Lung microvascular endothelial cell (primary cell): ENCODE results near the gene SEMA4B. TPM values are rescaled to one million over a fixed set of nuclear protein-coding genes. Genes with fewer than 3 reads are reported as not detected.
"Not testable (repeated sequence)": the region's sequence is repeated elsewhere in the genome, so short reads cannot be mapped to it uniquely, and the experiment has no call there.

Experiments used
- DNase-seq, 2 donors: peaks; one replicate each; pipeline versions ENCODE4 v3.0.0 to v3.0.0-alpha.2; 2010; ENCODE audit warnings: low read depth in 2 of 2
- total RNA-seq: library from RNA; depleted of rRNA; stranded (reverse); fragments of >200 nt; gene quantifications from 2 replicates; pipeline ENCODE4 v1.2.1, GENCODE V29; 2014

Gene SEMA4B
- total RNA-seq, 1 donor from 2014 or later = 4.6 TPM

DNA sequence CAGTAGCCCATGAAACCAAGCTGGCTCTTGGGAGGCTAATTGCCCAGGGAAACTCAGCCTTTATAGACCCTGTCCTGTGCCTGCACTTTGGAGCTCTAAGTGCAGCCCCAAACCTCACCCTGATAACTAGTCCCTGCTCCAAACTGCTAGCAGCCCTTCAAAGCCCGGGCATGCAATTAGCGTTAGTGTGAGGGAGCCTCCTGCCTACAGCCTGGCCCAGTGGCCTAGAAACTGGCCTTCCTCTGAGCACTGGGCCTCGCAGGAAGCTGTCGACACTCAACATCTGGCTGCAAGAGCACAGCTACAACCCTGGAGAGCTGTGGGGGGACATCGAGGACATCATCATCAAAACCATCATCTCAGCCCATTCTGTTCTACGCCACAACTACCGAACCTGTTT is 56.6 kb downstream of the SEMA4B start:
- no peak for DNase-seq

DNA sequence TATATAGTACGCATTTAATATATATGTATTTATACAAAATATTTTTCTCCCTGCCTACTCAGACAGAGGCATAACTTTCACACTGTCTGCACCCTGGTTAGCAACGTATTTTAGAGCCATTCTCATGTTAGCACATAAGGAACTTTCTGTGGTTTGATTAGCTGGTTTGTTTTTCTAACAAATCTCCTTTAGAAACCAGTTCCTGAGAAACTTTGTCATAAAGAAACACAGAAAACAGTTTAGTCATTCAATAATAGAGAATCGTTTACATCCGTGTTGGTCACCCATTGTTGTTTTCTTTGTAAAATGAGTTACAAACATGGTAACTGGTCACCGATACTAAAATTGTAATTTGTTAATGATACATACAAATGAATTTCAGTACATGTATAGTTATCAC is 58.4 kb downstream of the SEMA4B start:
- DNase-seq = peak; percentile 18 to 66

GRCh38 chr15:90260731-90261130 is 59.6 kb downstream of the SEMA4B start:
- peak; percentile 57 to 85 for DNase-seq

- peak; percentile 87 to 92 for DNase-seq
Observed at GRCh38 chr15:90261811-90262210, 60.7 kb downstream of the SEMA4B start.

DNA sequence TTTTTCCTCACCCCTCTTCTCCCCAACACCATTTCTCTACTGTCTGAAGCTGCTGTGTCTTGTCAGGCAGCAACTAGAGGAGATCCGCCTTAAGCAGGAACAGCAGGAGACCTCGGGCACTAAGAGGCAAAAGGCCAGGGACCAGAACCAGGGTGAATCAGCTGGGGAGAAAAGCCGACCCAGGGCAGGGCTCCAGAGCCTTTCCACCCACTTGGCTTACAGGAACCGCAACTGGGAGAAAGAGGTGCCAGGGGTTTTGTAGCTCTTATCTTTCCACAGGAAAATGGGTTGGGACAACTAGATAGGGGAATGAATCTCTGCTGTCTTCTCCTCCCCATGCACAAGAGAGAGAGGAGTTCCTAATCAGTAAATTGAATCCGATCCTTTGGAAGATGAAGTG is 61.3 kb downstream of the SEMA4B start:
- DNase-seq = peak; percentile 12 to 37

DNA sequence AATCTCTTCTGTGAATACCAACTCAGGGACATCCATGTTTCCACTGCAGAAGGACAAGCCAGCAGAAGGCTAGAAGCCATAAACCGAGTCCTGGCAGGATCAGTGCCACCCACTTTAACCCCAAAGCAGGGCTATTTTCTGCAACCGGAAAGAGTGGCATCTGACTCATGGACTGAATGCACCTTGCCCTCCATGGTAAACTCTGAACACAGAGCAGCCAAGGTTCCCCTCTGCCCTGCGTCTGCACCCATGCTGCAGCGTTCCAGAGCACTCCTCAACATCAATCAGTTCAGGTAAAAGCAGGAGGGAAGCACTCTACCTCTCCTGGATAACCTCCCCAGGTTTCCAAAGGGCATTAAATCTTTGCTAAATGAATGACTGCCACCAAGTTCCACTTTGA is 63.5 kb downstream of the SEMA4B start:
- DNase-seq = peak; percentile 36 to 57

GRCh38 chr15:90265271-90266060 is 64.3 kb downstream of the SEMA4B start, which contains the start of gene NGRN:
Gene NGRN (plus strand): TSS chr15:90265672. CDS start chr15:90265713, 41 bp downstream.
- DNase-seq = peak; percentile 93 to 95

GRCh38 chr15:90266061-90266431 is 64.9 kb downstream of the SEMA4B start:
- DNase-seq = peak; percentile 37 to 48

GRCh38 chr15:90266485-90266884 is 65.4 kb downstream of the SEMA4B start:
- DNase-seq = peak; percentile 53 to 57

DNA sequence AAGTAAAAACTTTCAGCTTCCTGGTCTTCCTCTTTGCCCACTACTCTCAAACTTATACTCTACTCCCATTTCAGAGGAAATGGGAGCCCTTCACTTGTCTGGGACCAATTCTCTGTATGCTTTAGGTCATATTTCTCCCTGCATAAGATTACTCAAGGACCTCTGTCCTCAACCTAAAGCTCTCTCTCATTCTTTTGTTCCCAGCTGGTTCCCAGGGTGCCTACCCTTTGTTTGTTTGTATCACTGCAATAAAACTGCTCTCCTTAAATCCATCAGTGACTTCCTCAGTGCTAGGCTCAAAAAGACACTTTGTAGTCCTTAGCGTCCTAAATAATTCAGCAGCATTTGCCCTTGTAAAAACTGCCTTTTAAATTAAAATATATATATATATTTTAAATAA is 67.3 kb downstream of the SEMA4B start:
- DNase-seq = no peak

DNA sequence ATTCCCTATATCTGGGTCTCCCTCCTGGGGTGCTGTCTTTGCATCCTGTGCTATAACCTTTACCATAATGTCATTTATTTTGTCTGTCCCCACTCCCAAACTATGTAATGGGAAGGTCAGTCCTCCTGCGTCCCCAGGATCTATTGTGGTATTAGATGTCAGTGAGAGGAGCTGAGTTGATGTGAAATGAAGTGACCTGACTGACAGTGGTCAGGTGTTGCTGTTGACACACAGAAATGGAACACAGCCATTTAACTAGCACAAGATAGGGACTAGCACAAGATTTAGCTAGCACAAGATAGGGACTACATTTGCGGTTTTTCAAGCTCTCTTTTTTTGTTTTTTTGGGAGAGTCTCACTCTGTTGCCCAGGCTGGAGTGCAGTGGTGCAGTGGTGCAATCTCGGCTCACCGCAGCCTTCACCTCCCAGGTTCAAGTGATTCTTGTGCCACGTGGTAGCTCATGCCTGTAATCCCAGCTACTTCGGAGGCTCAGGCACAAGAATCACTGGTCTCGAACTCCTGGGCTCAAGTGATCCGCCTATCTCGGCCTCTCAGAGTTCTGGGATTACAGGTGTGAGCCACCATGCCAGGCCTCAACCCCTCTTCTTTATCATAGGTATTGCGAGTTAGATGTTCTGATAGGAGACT is 69.5 kb downstream of the SEMA4B start:
- no peak for DNase-seq

- no peak for DNase-seq
Observed at GRCh38 chr15:90271459-90272166, 70.5 kb downstream of the SEMA4B start.

DNA sequence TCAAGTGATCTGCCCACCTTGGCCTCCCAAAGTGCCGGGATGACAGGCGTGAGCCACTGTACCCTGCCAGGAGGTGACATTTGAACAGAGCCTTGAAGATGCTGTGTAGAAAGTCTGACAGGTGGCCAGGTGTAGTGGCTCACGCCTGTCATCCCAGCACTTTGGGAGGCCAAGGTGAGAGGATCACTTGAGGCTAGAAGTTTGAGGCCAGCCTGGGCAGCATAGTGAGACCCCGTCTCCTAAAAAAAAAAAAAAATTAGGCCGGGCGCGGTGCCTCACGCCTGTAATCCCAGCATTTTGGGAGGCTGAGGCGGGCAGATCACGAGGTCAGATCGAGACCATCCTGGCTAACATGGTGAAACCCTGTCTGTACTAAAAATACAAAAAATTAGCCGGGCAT is 77.3 kb downstream of the SEMA4B start:
- DNase-seq = not testable (repeated sequence)

Other genes starting within 250 kb of the SEMA4B start
- gene ZNF710, start 200.0 kb upstream of the SEMA4B start, total RNA-seq = 8.5 and 9.9 TPM in 2 replicates
- gene IDH2, start 98.9 kb upstream of the SEMA4B start, total RNA-seq = 48.4 and 71.0 TPM in 2 replicates
- gene CIB1, start 32.6 kb downstream of the SEMA4B start, total RNA-seq = 31.2 and 36.0 TPM in 2 replicates
- 6.3 and 8.7 TPM in 2 replicates for gene GDPGP1, start 32.9 kb downstream of the SEMA4B start, total RNA-seq
- under 0.01 TPM in 2 replicates for gene TTLL13, start 48.2 kb downstream of the SEMA4B start, total RNA-seq
- 45.5 and 91.7 TPM in 2 replicates for gene NGRN, start 64.3 kb downstream of the SEMA4B start, total RNA-seq
- 0.65 and 0.79 TPM in 2 replicates for gene ZNF774, start 151.0 kb downstream of the SEMA4B start, total RNA-seq
- gene IQGAP1, start 186.9 kb downstream of the SEMA4B start, total RNA-seq = 128 and 141 TPM in 2 replicates